IPS-NIHi7 (cell line): Measurements from ENCODE around the gene PNPLA1.
"Not testable (repeated sequence)": the region's sequence is repeated elsewhere in the genome, so short reads cannot be mapped to it uniquely, and the experiment has no call there.

ENCODE experiments used
- DNase-seq: peaks from one replicate; pipeline ENCODE4 v3.0.0; 2012; ENCODE audit warnings: mixed read lengths; ENCODE audit errors: extremely low spot score

Gene PNPLA1

DNA sequence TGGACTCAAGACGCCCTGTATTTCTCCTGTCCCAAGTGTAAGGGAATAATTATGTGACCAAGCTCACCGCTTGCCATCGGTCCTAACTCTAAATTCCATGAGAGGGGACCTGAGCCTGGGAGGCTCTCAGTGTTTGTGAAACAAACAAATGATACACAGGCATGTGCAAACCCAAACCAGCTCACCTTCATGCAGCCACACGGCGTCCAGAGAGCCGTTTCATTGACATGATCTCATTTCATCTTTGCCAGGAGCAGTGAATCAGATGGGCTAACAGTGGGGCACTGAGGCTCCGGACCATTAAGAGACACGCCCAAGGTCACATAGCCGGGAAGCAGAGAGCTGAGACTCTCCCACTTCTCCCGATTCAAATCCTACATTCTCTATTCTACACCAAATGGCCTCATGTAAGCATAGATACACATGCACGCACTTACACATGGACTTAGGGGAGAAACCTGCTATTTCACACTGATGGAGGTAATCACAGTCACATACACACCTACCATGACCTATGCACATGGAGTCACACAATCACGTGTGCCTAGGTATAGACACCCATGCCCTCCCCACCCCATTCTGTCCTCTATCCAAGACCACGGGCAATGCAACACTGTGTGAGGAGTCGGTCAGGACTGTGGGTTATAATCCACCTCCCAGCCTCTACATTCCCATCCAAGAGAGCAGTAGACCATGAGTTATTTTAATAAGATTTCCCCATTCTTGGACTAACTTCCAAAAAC lies 65.8 kb downstream of the PNPLA1 start:
- no peak for DNase-seq

DNA sequence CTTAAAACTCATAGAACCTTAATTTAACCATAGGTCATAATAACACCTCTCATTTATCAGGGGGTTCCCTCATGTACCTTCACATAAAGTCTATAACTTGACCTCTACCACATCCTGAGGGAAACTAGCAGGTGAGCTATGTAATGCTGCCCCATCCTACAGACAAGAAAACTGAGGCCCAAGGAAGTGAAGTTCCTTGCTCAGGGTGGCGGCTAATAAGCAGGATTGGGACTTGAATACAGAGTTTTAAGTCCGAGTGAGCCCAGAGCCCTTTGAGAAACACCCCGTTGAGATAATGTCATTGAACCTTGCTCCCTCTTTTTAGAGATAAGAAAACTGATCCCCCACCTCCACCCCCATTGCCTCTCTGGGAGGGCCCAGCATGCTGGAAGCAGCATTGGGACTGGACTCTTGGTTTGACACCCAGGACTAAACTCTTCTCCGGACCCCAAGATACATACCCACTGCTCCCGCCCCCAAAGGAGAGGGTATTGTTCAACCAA lies 66.4 kb downstream of the PNPLA1 start:
- no peak for DNase-seq

DNA sequence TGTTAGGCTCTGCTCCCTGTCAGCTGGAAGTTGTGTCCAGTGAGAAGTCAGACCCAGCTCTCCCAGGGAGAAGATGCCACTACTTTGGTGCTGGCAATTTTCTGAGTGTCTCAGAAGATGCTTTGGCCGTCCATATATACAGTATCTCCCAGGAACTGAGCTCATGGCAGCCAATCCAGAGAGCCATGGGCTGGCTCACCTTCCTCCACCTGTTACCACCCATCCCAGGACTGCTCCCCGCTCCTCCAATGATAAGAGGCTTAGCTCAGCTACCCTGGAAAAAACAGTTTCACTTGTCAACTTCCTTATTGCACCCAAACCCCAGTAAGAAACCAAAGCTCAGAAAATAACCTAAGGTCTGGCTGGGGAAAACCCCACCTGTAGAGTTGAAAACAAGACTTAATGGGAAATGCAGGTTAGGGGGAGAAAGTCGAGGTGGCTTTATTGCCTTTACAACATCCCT lies 67.0 kb downstream of the PNPLA1 start, which contains the start of gene BNIP5:
TSS of gene BNIP5 (minus strand) at position 110 of the 463 bp plus-strand sequence. CDS start 6,198 bp downstream, outside the sequence.
- no peak for DNase-seq

DNA sequence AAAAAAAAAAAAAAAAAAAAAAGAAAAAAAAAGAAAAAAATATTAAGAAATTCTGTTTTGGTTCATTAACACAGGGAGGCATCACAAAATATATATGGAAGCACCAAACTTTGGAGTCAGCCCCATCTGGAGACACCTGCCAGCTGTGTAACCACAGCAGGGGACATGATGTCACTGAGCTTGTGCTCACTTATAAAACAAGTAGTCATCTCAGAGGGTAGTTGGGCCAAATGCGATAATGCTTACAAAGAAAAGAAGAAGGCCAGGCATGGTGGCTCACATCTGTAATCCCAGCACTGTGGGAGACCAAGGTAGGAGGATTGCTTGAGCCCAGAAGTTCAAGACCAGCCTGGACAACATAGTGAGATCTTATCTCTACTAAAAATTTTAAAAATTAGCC lies 68.0 kb downstream of the PNPLA1 start:
- no peak for DNase-seq

DNA sequence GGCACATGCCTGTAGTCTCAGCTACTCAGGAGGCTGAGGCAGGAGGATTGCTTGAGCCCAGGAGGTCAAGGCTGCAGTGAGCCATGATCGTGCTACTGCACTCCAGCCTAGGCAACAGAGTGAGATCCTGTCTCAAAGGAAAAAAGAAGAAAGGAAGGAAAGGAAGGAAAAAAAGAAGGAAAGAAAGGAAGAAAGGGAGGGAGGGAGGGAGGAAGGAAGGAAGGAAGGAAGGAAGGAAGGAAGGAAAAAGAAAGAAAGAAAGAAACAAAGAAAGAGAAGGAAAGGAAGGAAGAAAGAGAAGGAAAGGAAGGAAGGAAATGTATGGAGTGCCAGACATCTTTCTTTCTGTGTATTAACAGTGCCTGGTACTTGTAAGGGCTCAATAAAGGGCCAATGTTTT lies 68.4 kb downstream of the PNPLA1 start:
- DNase-seq, result not testable (repeated sequence)

DNA sequence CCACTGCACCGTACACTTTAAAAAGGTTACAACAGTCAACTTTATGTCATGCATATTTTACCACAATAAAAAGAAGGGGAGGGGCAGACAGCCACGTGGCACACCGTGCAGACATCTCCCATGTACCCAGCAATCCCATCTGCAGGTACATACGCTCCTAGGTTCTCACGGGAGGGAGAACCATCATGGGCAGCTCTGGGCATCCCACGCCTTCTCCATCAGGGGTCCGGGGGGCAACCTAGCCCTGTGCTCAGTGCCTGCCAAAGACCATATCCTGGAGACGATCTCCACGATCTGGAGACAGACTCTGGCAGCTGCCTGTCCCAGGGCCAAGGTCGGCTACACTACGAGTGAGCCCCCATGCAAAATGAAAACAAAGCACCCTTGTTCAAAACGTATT lies 69.3 kb downstream of the PNPLA1 start:
- DNase-seq, result no peak

DNA sequence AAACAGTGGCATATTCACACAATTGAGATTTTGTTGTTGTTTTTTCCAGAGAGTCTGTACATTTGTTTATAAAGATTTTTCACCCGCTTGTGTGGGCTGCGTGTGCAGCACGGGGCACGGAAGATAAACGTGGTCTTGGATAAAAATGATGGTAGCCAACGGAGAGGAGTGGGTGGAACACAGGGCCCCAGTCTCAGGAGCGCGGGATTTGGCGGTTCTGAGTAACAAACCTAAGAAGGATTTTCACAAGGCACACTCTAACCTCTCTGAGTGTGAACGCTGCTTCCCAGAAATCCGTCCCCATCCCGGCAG lies 70.4 kb downstream of the PNPLA1 start:
- no peak for DNase-seq

DNA sequence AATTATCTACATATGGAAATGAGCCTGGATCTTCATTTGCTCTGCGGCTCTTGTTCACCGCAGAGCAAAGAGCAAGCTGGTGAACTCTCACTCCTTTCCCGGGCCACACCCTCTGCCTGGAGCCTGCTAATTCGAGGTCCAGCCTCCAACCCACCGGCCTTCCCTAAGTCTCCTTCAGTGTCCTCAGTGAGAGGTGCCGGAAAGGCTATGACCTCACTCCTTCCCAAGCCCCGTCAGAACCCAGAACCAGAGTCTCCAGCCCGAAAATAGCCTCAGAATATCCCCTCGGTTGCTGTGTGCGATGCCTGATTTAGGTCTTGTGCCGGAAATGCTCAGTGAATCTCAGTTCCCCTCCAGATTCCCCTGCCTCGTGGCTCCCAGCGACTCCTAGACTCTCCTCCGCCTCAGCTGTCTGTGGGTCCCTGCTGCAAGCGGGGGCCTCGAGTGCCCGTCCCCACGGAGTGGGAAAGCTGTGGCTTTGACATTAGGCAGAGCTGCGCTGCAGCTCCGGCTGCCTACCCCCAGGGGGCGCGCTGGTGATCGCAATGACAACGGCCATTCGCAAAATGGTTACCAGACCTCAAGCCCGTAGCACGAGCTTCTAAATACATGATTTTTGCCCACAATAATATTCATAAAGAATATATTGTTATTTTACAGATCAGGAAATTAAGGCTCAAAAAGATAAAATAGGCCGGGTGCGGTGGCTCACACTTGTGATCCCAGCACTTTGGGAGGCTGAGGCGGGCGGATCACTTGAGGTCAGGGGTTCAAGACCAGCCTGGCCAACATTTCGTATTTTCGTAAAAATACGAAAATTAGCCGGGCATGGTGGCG lies 71.0 kb downstream of the PNPLA1 start:
- peak; percentile 81 for DNase-seq

DNA sequence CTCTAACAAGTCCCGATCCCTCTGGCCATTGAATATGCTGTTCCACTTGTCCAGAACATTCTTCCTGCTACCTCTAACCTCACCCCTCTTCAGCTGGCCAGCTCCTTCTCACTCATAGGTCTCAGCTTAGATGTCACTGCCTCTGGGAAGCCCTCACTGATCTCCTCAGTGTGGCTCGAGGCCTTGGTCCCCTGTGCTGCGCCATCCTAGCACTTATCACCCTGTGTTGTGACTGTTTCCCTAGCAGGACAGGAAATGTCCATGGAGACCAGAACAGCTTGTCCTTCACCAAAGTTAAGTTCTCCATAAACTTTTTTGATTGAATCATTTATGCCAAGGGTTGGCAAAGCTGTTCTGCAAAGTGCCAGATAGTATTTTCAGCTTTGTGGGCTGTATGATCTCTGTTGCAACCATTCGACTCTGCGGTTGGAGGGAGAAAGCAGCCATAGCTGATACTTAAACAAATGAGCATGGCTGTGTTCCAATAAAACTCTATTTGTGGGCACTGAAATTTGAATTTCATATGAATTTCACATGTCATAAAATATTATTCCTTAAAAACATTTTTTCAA lies 73.3 kb downstream of the PNPLA1 start:
- DNase-seq, result no peak

DNA sequence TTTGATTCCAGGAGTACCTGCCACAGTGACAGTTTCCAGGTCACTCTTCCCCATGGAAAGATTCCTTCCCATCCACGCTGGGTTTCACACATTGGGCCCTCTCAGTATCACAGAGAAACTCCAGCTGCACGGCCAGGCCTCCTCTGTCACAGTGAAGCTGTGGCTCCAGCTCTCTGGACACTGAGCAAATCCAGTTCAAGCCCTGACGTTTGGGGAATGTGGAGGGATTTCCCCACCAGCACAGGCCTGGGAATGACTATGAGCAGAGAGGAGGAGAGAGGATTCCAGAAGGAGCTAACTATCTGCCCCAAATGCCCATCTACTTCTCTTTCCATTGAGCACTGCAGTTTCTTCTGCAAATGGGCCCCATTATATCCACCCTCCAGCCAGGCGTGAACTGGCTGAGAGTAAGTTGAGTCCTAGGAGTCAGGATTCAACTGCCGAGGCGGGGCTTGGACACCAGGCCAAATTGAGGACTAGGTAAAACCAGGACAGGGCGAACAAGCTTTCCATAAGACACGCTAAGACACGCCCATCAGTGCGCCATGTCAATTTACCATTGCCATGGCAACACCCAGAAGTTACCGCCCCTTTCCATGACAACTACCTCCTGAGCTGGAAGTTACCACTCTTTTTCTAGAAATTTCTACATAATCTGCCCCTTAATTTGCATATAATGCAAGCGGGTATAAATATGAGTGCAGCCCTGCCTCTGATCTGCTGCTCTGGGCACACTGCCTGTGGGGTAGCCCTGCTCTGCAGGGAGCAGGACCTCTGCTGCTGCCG lies 76.0 kb downstream of the PNPLA1 start:
- DNase-seq, result no peak

DNA sequence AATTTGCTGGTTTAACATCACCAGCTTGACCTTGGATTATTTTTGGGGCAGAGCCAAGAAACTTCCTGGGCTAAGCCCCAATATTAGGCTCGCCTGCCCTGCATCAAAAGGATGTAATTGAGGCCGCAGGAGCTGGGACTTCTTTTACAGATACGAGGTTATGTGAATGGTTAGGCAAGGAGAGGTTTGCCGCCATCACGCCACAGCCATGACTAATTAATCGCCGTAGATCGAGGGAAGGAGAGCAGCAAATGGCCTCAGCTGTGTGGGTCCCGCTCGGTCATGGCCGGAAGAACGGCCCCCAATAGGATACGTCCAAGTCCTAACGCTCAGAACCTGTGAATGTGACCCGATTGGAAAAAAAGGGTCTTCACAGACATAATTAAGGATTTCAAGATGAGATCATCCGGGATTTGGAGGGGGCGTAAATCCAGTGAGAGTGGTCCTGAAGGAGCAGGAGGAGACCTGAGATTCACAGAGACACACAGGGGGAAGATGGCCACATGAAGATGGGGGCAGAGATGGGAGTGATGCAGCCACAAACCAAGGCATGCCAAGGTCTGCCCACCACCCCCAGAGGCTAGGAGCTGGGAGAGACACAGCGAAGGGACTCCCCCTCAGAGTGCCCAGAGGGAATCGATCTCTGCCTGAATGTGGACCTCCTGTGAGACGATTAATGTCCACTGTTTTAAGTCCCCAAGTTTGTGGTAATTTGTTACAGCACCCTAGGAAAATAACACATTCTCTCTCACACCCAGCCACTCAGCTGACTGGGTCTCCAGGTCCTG lies 76.8 kb downstream of the PNPLA1 start:
- no peak for DNase-seq

DNA sequence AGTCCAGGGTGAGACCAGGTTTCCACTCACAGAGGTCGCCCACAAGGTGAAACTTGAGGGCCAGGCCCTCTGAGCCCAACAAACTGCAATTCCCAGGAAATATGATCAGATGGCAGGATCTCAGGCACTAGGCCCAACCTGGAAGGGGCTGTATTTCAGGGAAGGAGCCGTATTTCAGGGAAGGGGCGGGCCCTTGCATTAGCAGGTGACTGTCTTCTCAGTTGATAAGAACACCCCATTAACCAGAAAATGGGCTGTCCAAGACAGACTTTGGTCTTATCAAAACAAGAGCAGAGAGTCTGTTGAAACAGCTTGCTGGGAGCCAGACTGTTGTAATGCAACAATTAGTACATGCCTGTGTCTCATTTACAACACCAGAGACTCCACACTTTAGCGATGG lies 77.8 kb downstream of the PNPLA1 start:
- no peak for DNase-seq

DNA sequence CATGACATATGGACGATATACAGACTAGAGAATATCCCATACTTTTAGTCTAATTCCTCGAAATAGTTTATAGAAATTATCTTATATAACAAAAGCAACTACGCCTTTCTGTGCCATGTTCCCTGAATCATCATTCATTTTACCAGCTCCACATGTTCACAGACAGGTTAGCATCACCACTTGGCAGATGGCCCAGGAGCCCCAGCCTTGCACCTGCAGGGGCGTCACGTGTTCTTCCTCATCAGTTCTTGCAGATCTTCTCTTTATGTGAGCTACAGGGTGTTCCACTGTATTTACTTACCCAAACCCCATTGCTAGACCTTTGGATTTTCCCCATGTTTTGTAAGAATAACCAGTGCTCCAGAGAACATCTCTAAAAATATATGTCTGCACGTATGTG lies 79.4 kb downstream of the PNPLA1 start:
- no peak for DNase-seq

DNA sequence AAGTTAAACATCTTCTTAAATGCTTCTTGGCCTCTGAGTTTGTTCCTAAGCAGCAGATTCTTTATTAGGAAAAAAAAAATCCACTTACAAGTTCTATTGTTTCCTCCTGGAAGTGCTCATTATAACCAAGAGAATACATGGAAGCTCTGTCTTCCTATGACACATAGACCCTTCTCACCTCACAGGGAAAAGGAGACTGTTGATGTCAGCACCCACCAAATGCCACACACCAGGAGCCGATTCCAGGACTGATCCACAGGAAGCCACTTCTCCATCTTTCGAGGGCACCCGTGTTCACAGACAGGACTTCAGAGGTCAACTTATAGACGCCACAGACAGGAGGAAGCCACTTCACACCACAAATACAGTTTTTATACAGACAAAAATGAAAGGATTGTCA lies 80.2 kb downstream of the PNPLA1 start:
- no peak for DNase-seq

DNA sequence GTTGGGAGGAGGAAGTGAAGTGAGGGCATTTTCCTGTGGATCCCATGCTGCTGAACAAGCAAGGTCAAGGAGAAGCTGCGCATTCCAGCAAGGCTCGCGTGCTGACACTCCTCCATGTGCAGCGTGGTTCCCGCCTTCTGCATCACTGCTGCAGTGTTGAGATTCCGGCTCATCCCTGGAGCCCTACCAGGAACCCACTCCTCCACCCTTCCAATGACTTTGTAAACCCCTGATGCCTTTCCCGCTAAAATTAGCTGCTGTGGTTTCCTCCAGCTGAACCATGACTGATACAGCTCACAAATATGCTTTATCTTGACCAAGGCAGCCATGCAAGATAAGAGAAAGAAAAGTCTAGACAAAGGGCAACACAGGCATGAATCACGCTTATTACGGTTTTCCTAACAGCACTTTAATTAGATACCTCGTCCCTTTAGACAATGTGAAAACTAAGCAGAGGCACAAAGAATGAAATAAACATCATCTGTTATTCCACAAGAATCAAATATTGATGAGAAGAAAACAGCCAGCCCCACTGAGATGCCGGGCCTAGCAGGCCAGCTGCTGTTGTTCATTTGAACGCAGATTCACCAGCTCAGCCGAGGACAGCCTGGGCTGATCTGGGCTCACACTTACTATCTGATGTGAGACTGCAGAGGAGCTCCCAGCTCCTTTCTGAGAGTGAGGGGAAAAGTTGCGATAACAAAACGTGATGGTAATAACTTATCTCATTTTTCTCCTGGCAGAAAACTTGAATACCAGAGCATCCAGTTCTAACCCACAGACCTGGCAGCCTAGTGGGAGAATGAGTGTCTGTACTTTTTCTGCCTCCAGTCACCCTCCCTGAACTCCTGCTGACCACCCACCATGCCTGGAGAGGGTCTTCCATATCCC lies 81.1 kb downstream of the PNPLA1 start:
- DNase-seq, result no peak

DNA sequence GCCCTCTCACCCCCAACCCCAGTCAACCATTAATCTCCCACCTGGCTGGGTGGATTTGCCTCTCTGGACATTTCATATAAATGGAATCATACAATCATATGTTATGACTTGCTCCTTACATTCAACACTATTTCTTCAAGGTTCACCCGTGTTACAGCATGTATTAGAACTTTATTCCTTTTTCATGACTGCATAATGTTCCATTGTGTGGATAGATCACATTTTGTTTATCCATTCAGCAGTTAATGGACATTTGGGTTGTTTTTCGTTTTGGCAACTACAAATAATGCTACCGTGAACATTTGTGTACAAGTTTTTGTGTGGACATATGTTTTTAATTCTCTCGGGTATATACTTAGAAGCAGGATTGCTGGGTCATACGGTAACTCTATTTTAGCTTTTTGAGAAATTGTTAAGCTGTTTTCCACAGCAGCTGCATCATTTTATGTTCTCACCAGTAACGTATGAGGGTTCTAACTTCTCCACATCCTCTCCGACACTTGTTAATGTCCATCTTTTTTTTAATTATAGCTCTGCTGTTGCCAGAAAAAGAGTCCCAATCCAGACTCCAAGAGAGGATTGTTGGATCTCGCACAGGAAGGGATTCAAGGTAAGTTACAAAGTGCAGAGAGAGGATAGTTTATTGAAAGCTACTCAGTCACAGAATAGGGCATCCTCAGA lies 82.8 kb downstream of the PNPLA1 start:
- DNase-seq, result no peak

DNA sequence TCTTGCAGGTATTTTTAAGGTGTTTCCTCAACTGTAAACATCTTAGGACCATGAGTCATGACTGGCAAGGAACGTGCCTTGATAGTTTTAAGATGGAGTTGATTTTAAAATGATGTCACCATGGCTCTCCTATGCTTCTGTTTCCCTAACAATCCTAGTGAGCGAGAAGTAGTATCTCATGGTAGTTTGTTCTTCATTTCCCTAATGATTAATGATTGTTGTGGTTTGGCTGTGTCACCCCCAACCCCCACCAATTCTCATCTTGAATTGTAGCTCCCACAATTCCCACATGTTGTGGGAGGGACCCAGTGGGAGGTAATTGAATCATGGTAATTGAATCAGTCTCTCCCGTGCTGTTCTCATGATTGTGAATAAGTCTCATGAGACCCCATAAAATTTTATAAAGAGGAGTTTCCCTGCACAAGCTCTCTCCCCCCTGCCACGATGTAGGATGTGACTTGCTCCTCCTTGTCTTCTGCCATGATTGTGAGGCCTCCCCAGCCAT lies 83.6 kb downstream of the PNPLA1 start:
- DNase-seq, result no peak

DNA sequence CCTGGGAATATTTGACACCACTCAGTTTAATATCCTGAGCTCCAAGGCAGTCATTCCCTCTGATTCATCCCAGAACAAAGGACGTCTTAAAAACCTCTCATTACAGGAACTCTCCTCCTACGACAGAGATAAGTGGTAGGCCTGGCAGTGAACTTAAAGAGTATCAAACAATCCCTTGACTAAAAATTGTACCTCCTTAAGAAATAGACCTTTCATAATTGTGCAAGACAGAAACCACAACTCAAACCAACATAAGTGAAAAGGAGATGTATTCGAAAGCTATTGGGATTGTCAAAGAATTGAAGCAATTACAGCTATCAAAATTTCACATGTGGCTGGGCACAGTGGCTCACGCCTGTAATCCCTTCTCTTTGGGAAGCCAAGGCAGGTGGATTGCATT lies 86.0 kb downstream of the PNPLA1 start:
- no peak for DNase-seq

DNA sequence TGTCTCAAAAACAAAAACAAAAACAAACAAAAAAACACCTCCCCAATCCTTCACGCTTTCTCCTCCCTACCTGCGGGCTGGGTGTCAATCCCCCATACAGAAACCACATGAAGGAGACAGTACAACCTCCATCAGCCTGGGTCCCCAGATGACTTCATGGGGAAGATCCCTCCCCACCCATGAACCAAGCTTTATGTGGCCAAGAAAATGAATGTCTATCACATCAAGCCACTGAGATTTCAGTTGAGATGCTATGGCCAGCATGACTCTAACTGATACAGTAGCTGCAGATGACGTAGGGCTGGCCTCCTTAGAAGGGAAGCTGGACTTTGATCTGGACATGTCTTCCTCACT lies 88.0 kb downstream of the PNPLA1 start:
- DNase-seq, result no peak
